ENCODE data around the gene MRPL42. TPM values are rescaled to one million over a fixed set of nuclear protein-coding genes. Genes with fewer than 3 reads are reported as not detected.
A peak's percentile ranks its signal among the peaks of the same experiment; 100 is the strongest.

MRPL42 gene
- total and polyA plus RNA-seq, 2 donors from 2014 or later: 57.6 to 66.7 TPM

- Histone ChIP-seq H3K4me3 (ENCODE audit: low read length in 3 of 3) (no peak overlapping the region), H3K27me3 (ENCODE audit: control insufficient read depth, insufficient read depth, low read length) (no peaks in the 10 kb centered on the region), H3K9me3 (ENCODE audit: control insufficient read depth in 2 of 3, insufficient read depth in 1 of 3, low read length in 3 of 3) (no peaks in the 10 kb centered on the region), H3K36me3 (ENCODE audit: control insufficient read depth in 2 of 3, insufficient read depth in 3 of 3, low read length in 3 of 3) (no peaks in the 10 kb centered on the region), H3K9ac (ENCODE audit: low read length in 3 of 3) (no peak overlapping the region), H3K4me1 (ENCODE audit: control insufficient read depth in 2 of 3, insufficient read depth in 2 of 3, low read depth in 1 of 3, low read length in 3 of 3) (peaks cover 0 to 8% (median 8%) of the 10 kb centered on the region in 3 donors), H3K27ac (ENCODE audit: low read depth in 2 of 2, low read length in 2 of 2) (no peak overlapping the region)
- intact Hi-C loops (cut with DNase I): no loop called here
- TF ChIP-seq, protein P1, sequence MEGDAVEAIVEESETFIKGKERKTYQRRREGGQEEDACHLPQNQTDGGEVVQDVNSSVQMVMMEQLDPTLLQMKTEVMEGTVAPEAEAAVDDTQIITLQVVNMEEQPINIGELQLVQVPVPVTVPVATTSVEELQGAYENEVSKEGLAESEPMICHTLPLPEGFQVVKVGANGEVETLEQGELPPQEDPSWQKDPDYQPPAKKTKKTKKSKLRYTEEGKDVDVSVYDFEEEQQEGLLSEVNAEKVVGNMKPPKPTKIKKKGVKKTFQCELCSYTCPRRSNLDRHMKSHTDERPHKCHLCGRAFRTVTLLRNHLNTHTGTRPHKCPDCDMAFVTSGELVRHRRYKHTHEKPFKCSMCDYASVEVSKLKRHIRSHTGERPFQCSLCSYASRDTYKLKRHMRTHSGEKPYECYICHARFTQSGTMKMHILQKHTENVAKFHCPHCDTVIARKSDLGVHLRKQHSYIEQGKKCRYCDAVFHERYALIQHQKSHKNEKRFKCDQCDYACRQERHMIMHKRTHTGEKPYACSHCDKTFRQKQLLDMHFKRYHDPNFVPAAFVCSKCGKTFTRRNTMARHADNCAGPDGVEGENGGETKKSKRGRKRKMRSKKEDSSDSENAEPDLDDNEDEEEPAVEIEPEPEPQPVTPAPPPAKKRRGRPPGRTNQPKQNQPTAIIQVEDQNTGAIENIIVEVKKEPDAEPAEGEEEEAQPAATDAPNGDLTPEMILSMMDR (IDR thresholded peaks at IDR 0.05; ENCODE audit: borderline replicate concordance, extremely low read depth, insufficient read depth): peak; percentile 46
- FAIRE-seq (peak; percentile 83), DNase-seq (peak in 2 of 5 donors; percentile 68 to 73)
Observed at GRCh38 chr12:93419388-93420034, 47.8 kb upstream of the MRPL42 start.

- Histone ChIP-seq H3K4me3 (ENCODE audit: low read length in 3 of 3) (no peak overlapping the region), H3K27ac (ENCODE audit: low read depth in 2 of 2, low read length in 2 of 2) (no peak overlapping the region), H3K27me3 (ENCODE audit: control insufficient read depth, insufficient read depth, low read length) (no peaks in the 10 kb centered on the region), H3K4me1 (ENCODE audit: control insufficient read depth in 2 of 3, insufficient read depth in 2 of 3, low read depth in 1 of 3, low read length in 3 of 3) (peaks cover 0 to 19% (median 16%) of the 10 kb centered on the region in 3 donors), H3K9me3 (ENCODE audit: control insufficient read depth in 2 of 3, insufficient read depth in 1 of 3, low read length in 3 of 3) (no peaks in the 10 kb centered on the region), H3K9ac (ENCODE audit: low read length in 3 of 3) (no peak overlapping the region), H3K36me3 (ENCODE audit: control insufficient read depth in 2 of 3, insufficient read depth in 3 of 3, low read length in 3 of 3) (no peaks in the 10 kb centered on the region)
- TF ChIP-seq, protein P1 (IDR thresholded peaks at IDR 0.05; ENCODE audit: borderline replicate concordance, extremely low read depth, insufficient read depth): no peak
- FAIRE-seq (no peak), DNase-seq (no peak)
- intact Hi-C loops (cut with DNase I): no loop called here
Observed at GRCh38 chr12:93422050-93422449, 45.3 kb upstream of the MRPL42 start.

DNA sequence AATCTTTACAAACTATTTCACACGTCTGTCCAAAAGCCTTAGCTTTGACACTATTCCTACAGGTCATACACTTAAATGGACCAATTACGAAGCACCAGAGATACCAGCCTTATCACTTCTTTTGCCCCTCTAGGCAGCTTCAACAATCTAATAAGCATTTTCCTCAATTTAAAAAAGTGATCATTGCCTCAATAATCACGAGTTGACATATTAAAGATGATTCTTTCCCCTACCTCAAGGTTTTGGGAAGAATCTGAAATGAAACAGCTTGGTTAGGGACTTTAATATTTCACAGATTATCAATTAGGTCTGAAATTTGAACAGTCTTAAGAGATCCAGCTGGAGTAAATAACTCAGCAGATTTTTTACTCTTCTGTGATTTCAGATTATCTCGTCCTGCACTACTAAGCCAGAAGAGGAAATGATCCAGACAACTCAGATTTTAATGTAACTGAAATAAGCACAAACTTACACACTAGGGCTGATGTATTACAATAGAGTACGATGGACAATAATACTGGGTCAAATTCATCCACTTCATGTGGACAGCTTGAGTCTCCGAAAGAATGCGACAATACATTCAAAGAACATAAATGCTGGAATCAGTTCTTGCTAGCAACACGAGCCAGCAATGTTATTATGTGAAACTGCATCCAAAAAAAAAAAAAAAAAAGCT lies 41.4 kb upstream of the MRPL42 start:
- FAIRE-seq (no peak), DNase-seq (no peak)
- Histone ChIP-seq H3K4me1 (ENCODE audit: control insufficient read depth in 2 of 3, insufficient read depth in 2 of 3, low read depth in 1 of 3, low read length in 3 of 3) (peaks cover 0 to 20% (median 19%) of the 10 kb centered on the region in 3 donors), H3K36me3 (ENCODE audit: control insufficient read depth in 2 of 3, insufficient read depth in 3 of 3, low read length in 3 of 3) (no peaks in the 10 kb centered on the region), H3K27ac (ENCODE audit: low read depth in 2 of 2, low read length in 2 of 2) (peak overlapping the region in 1 of 2 donors; percentile 5), H3K27me3 (ENCODE audit: control insufficient read depth, insufficient read depth, low read length) (no peaks in the 10 kb centered on the region), H3K9ac (ENCODE audit: low read length in 3 of 3) (no peak overlapping the region), H3K9me3 (ENCODE audit: control insufficient read depth in 2 of 3, insufficient read depth in 1 of 3, low read length in 3 of 3) (no peaks in the 10 kb centered on the region), H3K4me3 (ENCODE audit: low read length in 3 of 3) (no peak overlapping the region)
- TF ChIP-seq, protein P1 (IDR thresholded peaks at IDR 0.05; ENCODE audit: borderline replicate concordance, extremely low read depth, insufficient read depth): no peak
- intact Hi-C loops (cut with DNase I): no loop called here
